Common myeloid progenitor, CD34-positive (primary cell): ENCODE results near the gene PIAS1.
"Not testable (repeated sequence)": the region's sequence is repeated elsewhere in the genome, so short reads cannot be mapped to it uniquely, and the experiment has no call there.

Experiments
- CTCF ChIA-PET: fragments of 350-600 bp; sonication (Branson Sonifier 250); formaldehyde crosslinking; loops from one replicate; lab custom pipeline; 2021; ENCODE audit warnings: antibody characterized with exemption; lab: Charles Lee
- POLR2A ChIA-PET: fragments of 350-600 bp; sonication (Branson Sonifier 250); formaldehyde crosslinking; loops from one replicate; lab custom pipeline; 2021; ENCODE audit warnings: antibody characterized with exemption; lab: Charles Lee
- DNase-seq, 3 donors: peaks; one replicate each; pipeline versions ENCODE4 v3.0.0 to v3.0.0-alpha.2; 2013
- H3K27ac ChIP-seq, 2 experiments: 1 replicate in 1 of 2; 2 replicates in 1 of 2; pipeline ENCODE4 v1.7.0; 2013; ENCODE audit warnings: inconsistent platforms in 2 of 2, low read length in 2 of 2, mild to moderate bottlenecking in 2 of 2, low read depth in 1 of 2, moderate library complexity in 1 of 2; ENCODE audit not compliant: severe bottlenecking in 2 of 2, insufficient read depth in 1 of 2, poor library complexity in 1 of 2
- H3K27me3 ChIP-seq, 5 experiments: replicated peaks in 2 of 5; 1 replicate in 3 of 5; 2 replicates in 2 of 5; pipeline versions ENCODE4 v1.6.1 to v1.7.0; 2013; ENCODE audit warnings: low read length in 4 of 5, mild to moderate bottlenecking in 2 of 5, moderate library complexity in 2 of 5, inconsistent platforms in 1 of 5; ENCODE audit not compliant: insufficient read depth in 5 of 5, control insufficient read depth in 4 of 5
- H3K36me3 ChIP-seq, 4 experiments: 1 replicate in 2 of 4; 2 replicates in 2 of 4; pipeline versions ENCODE4 v1.6.1 to v1.7.0; 2013; ENCODE audit warnings: low read length in 3 of 4, control low read depth in 1 of 4, mild to moderate bottlenecking in 1 of 4; ENCODE audit not compliant: control insufficient read depth in 4 of 4, insufficient read depth in 4 of 4
- H3K4me1 ChIP-seq, 4 experiments: 1 replicate in 3 of 4; 2 replicates in 1 of 4; pipeline versions ENCODE4 v1.6.1 to v1.7.1; 2013; ENCODE audit warnings: low read length in 3 of 4, mild to moderate bottlenecking in 3 of 4, control low read depth in 1 of 4, inconsistent platforms in 1 of 4, moderate library complexity in 1 of 4; ENCODE audit not compliant: control insufficient read depth in 4 of 4, insufficient read depth in 4 of 4; ENCODE audit errors: control extremely low read depth in 1 of 4
- H3K4me3 ChIP-seq, 7 experiments: 1 replicate in 4 of 7; 2 replicates in 3 of 7; pipeline versions ENCODE4 v1.5.1 to v1.7.0; 2013; ENCODE audit warnings: mild to moderate bottlenecking in 7 of 7, low read length in 6 of 7, moderate library complexity in 6 of 7, inconsistent platforms in 2 of 7, low read depth in 2 of 7, control low read depth in 1 of 7; ENCODE audit not compliant: insufficient read depth in 4 of 7, control insufficient read depth in 1 of 7; ENCODE audit errors: extremely low read depth in 1 of 7
- H3K9me3 ChIP-seq, 5 experiments: 1 replicate in 4 of 5; 2 replicates in 1 of 5; pipeline versions ENCODE4 v1.6.1 to v1.7.1; 2013; ENCODE audit warnings: low read length in 4 of 5, mild to moderate bottlenecking in 2 of 5, inconsistent platforms in 1 of 5, low read depth in 1 of 5, moderate library complexity in 1 of 5; ENCODE audit not compliant: control insufficient read depth in 4 of 5, insufficient read depth in 2 of 5; ENCODE audit errors: control extremely low read depth in 1 of 5
- WGBS: methylation state at CpG from one replicate; pipeline ENCODE4 v1.1.5; 2013; ENCODE audit not compliant: insufficient coverage; 5-methylcytosine and 5-hydroxymethylcytosine counted together

Gene PIAS1

DNA sequence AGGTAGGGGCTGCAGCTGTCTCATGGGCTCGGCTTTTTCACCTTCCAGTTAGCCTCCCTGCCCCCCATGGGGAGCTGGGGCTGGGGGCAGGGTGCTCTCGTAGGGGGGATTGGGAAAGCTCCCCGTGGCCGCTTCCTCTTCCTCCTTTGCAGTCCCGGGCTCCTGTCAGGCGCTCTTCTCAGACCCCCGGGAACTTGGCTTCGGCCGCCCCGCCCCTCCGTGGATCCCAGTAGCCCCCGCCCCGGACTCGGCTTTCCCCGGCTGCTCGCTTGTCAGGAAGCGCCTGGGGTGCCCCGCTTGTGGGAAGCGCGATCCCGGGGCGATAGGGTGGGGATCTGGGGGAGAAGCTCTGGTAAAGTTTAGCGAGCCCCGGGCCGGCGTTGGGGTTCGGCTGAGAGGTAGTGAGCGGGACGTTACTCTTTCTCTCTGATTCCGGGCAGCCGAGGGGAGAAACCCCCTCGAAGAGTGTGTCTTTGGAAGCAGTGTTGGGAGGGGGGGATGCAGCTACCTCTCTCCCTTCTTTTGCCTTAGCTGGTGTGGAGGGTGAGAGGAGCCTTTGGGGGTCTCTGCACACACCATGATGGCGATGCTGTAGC, 611 bp downstream of the PIAS1 start:
- peak in 1 of 3 donors; percentile 32 for DNase-seq

DNA sequence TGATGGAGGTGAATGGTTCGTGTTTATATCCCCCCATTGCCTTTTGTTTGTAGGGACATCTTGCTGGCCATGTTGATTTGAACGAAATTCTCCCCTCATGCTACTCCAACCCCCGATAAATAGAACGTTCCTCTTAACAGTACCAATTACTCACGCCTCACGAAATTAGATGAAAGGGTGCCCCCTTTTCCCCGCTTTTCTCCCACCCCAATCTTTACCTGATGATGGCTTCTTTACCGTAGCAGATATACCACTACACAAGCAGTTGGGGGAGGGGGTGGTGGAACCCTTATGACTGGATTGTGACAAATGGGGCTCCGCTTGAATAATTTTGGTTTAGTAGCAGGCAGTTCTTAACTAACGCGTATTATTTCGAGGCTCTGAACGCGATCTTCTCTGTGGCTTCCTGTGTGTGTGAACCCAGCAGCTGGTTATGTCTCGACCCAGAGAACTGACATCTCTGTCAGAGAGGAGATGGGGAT, 1.1 kb downstream of the PIAS1 start:
- POLR2A ChIA-PET = interaction anchor here (0.7 kb wide), 1 partner anchor 169 kb away, joined by 3 read pairs; no protein-coding TSS in a partner anchor
- H3K4me3 ChIP-seq = peak overlapping the region; percentile 85 to 97 (median 91)
- H3K36me3 ChIP-seq = no peaks in the 10 kb centered on the region
- peaks cover 9 to 31% (median 18%) of the 10 kb centered on the region in 4 experiments for H3K4me1 ChIP-seq
- WGBS = 0% methylated on average over 2 of the region's 15 CpGs
- CTCF ChIA-PET = interaction anchor here (1.4 to 1.7 kb wide), 4 partner anchors 22 to 192 kb away, joined by 3 to 6 read pairs (median 5); no protein-coding TSS in a partner anchor
- peak; percentile 44 to 78 (median 73) for DNase-seq
- no peaks in the 10 kb centered on the region for H3K27me3 ChIP-seq
- H3K27ac ChIP-seq = peak overlapping the region; percentile 89 to 95
- no peaks in the 10 kb centered on the region for H3K9me3 ChIP-seq

More for the DNA sequence above, 611 bp downstream of the PIAS1 start:
- Histone ChIP-seq H3K36me3 (no peaks in the 10 kb centered on the region), H3K9me3 (no peaks in the 10 kb centered on the region), H3K27me3 (no peaks in the 10 kb centered on the region), H3K4me3 (peak overlapping the region; percentile 85 to 97 (median 91)), H3K4me1 (peaks cover 9 to 31% (median 18%) of the 10 kb centered on the region in 4 experiments), H3K27ac (peak overlapping the region; percentile 89 to 95)
- ChIA-PET CTCF (interaction anchor here (1.3 to 1.7 kb wide), 5 partner anchors 8 to 191 kb away, joined by 3 to 6 read pairs (median 3); no protein-coding TSS in a partner anchor), POLR2A (interaction anchor here (0.6 to 1.1 kb wide), 3 partner anchors 26 to 191 kb away, joined by 3 to 7 read pairs (median 3); no protein-coding TSS in a partner anchor)
- 0% methylated on average over 11 of the region's 33 CpGs for WGBS

DNA sequence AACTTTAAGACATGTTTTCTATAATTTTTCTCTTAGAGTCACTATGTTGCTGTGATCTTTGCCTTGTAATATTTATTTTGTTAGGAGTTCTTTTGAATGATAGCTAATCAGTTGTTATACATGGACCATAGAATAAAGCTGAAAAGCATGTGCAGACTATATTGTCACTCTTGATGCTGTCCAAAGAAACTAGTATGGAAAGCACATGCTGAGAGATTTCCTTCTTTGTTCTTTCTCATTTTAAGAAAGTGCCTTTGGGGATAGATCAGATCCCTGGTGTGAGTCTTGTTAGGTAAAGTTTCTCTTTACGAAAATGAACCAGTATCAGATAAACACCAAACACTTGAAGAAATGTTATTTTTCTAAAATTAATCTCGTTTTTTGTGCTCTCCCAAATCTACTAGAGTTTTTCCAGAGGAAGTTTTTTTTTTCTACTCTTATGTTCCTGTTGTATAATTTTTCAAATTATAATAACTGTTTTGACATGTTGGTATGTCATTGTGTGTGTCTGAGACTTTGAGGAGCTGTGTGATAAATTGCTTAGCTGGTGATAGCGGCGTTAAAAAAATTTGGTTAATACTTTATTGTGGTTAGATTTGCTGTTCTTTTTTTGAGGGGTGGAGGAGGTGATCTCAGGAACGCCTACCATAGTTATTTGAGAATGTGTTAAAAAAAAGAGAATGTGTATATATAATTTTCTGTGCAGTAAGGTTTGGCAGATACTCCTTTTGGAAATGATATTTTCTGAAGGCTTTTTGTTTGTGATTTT, 2.2 kb downstream of the PIAS1 start:
- Histone ChIP-seq H3K27me3 (no peaks in the 10 kb centered on the region), H3K4me3 (peak overlapping the region in 5 of 7 experiments; percentile 15 to 97 (median 86)), H3K4me1 (peaks cover 9 to 27% (median 18%) of the 10 kb centered on the region in 4 experiments), H3K36me3 (no peaks in the 10 kb centered on the region), H3K9me3 (no peaks in the 10 kb centered on the region), H3K27ac (peak overlapping the region in 1 of 2 experiments; percentile 38)
- POLR2A ChIA-PET = interaction anchor here (0.6 to 0.7 kb wide), 2 partner anchors 170 to 176 kb away, joined by 3 read pairs; no protein-coding TSS in a partner anchor
- 44% methylated on average over 2 of the region's 5 CpGs for WGBS
- peak in 1 of 3 donors; percentile 21 for DNase-seq
- CTCF ChIA-PET = interaction anchor here (1.3 to 1.6 kb wide), 3 partner anchors 12 to 97 kb away, joined by 3 to 6 read pairs (median 3); no protein-coding TSS in a partner anchor

DNA sequence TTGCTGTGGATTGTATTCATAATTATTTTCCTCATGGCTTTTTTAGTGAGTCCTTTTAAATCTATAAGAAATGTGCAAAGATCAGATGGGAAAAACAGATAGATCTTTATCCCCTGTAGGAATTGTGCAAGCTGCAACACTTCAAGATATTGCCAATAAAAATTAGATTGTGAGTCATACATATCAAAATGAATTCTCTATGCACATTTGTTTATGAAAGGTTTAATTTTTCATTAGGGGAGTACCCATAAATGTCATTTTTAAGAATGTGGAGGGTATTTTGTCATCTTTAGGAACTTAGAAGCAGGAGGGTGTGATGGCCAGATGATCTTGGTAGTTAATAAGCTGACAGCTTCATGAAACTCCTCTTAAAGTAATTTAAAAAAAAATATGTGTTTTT, 2.9 kb downstream of the PIAS1 start:
- ChIA-PET POLR2A (no interaction called here), CTCF (interaction anchor here (1.3 to 1.6 kb wide), 3 partner anchors 11 to 172 kb away, joined by 3 to 6 read pairs (median 3); no protein-coding TSS in a partner anchor)
- H3K4me3 ChIP-seq = no peak overlapping the region
- no peaks in the 10 kb centered on the region for H3K27me3 ChIP-seq
- H3K4me1 ChIP-seq = peaks cover 9 to 27% (median 18%) of the 10 kb centered on the region in 4 experiments
- no peak for DNase-seq
- H3K36me3 ChIP-seq = no peaks in the 10 kb centered on the region
- no peaks in the 10 kb centered on the region for H3K9me3 ChIP-seq
- H3K27ac ChIP-seq = peak overlapping the region in 1 of 2 experiments; percentile 38

DNA sequence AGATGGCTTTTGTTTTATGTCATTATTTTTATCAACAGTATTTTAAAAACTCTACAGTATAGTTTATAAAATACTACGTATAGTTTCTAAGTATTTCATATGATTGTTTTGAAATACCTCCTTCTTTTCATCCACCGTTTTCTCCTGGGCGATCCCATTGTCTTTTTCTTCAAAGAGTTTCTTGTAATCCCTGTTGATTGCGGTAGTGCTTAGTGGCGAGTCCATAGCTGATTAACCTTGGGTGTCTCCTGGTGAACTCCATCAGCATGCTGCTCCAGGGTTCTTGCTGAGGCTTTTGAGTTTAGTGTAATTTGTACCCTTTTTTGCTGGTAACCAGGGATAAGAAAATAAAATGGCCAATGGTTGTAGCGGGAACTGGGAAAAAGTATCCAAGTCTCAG, 3.6 kb downstream of the PIAS1 start:
- no peaks in the 10 kb centered on the region for H3K36me3 ChIP-seq
- H3K9me3 ChIP-seq = no peaks in the 10 kb centered on the region
- no peak overlapping the region for H3K4me3 ChIP-seq
- H3K4me1 ChIP-seq = peaks cover 9 to 27% (median 19%) of the 10 kb centered on the region in 4 experiments
- POLR2A ChIA-PET = interaction anchor here (0.8 kb wide), 1 partner anchor 94 kb away, joined by 5 read pairs; no protein-coding TSS in a partner anchor
- WGBS = 94% methylated on average over 5 of the region's 6 CpGs
- H3K27ac ChIP-seq = no peak overlapping the region
- CTCF ChIA-PET = interaction anchor here (1.4 kb wide), 1 partner anchor 173 kb away, joined by 3 read pairs; no protein-coding TSS in a partner anchor
- DNase-seq = no peak
- no peaks in the 10 kb centered on the region for H3K27me3 ChIP-seq

DNA sequence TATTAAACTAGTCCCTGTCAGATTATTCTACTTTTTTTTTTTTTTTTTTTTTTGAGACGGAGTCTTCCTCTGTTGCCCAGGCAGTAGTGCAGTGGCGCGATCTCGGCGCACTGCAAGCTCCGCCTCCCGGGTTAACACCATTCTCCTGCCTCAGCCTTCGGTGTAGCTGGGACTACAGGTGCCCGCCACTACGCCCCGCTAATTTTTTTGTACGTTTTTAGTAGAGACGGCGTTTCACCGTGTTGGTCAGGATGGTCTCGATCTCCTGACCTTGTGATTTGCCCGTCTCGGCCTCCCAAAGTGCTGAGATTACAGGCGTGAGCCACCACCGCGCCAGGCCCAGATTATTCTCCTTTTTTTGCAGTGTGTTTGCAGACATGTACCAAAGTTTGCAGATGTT, 4.9 kb downstream of the PIAS1 start:
- H3K4me3 ChIP-seq, CTCF ChIA-PET, H3K27ac ChIP-seq, H3K9me3 ChIP-seq, DNase-seq, POLR2A ChIA-PET, H3K36me3 ChIP-seq, H3K27me3 ChIP-seq: not testable (repeated sequence)
- H3K4me1 ChIP-seq = peaks cover 3 to 22% (median 14%) of the 10 kb centered on the region in 4 experiments
- WGBS = 97% methylated on average over 6 of the region's 21 CpGs
